ENCODE results near the gene TMEM170B. TPM values are rescaled to one million over a fixed set of nuclear protein-coding genes. Genes with fewer than 3 reads are reported as not detected.

Gene TMEM170B
- 3.5 and 3.7 TPM in 2 replicates for total RNA-seq
- long read RNA-seq, partial matches to known transcripts = 0 of 2 reads
- long read RNA-seq, other reads (novel, unspliced or antisense) = 2 of 2 reads

- peak; percentile 97 for DNase-seq (ENCODE audit: extremely low spot score, unreplicated experiment)
- peak within 1 kb of the TSS; percentile 44 for H3K27ac Mint-ChIP-seq (ENCODE audit: unreplicated experiment)
- no peaks in the 10 kb centered on the region for H3K36me3 Mint-ChIP-seq (ENCODE audit: unreplicated experiment)
- H3K4me3 Mint-ChIP-seq (ENCODE audit: unreplicated experiment) = peak within 1 kb of the TSS; percentile 76
- no peaks in the 10 kb centered on the region for H3K9me3 Mint-ChIP-seq (ENCODE audit: unreplicated experiment)
- H3K4me1 Mint-ChIP-seq (ENCODE audit: unreplicated experiment) = peaks cover 8% of the 10 kb centered on the region
- TF ChIP-seq CTCF (IDR thresholded peaks at IDR 0.05) = no peak
- H3K27me3 Mint-ChIP-seq (ENCODE audit: unreplicated experiment) = peaks cover 25% of the 10 kb centered on the region
Measured at GRCh38 chr6:11537229-11538051, at the start of gene TMEM170B. Gene TMEM170B (plus strand): TSS chr6:11537749. CDS start chr6:11538278, 529 bp downstream.

GRCh38 chr6:11490996-11491395, 46.6 kb upstream of the TMEM170B start:
- no peak overlapping the region for H3K27ac Mint-ChIP-seq (ENCODE audit: unreplicated experiment)
- no peaks in the 10 kb centered on the region for H3K36me3 Mint-ChIP-seq (ENCODE audit: unreplicated experiment)
- no peaks in the 10 kb centered on the region for H3K27me3 Mint-ChIP-seq (ENCODE audit: unreplicated experiment)
- no peak for DNase-seq (ENCODE audit: extremely low spot score, unreplicated experiment)
- peaks cover 4% of the 10 kb centered on the region for H3K4me1 Mint-ChIP-seq (ENCODE audit: unreplicated experiment)
- H3K4me3 Mint-ChIP-seq (ENCODE audit: unreplicated experiment) = no peak overlapping the region
- TF ChIP-seq CTCF (IDR thresholded peaks at IDR 0.05) = no peak
- no peaks in the 10 kb centered on the region for H3K9me3 Mint-ChIP-seq (ENCODE audit: unreplicated experiment)

GRCh38 chr6:11491596-11492463, 45.7 kb upstream of the TMEM170B start:
- Mint-ChIP-seq H3K9me3 (ENCODE audit: unreplicated experiment) (no peaks in the 10 kb centered on the region), H3K27ac (ENCODE audit: unreplicated experiment) (no peak overlapping the region), H3K36me3 (ENCODE audit: unreplicated experiment) (no peaks in the 10 kb centered on the region), H3K4me3 (ENCODE audit: unreplicated experiment) (no peak overlapping the region), H3K4me1 (ENCODE audit: unreplicated experiment) (peaks cover 10% of the 10 kb centered on the region), H3K27me3 (ENCODE audit: unreplicated experiment) (no peaks in the 10 kb centered on the region)
- no peak for TF ChIP-seq CTCF (IDR thresholded peaks at IDR 0.05)
- DNase-seq (ENCODE audit: extremely low spot score, unreplicated experiment) = no peak

GRCh38 chr6:11492464-11493290, 44.9 kb upstream of the TMEM170B start:
- no peak for DNase-seq (ENCODE audit: extremely low spot score, unreplicated experiment)
- Mint-ChIP-seq H3K36me3 (ENCODE audit: unreplicated experiment) (no peaks in the 10 kb centered on the region), H3K27me3 (ENCODE audit: unreplicated experiment) (no peaks in the 10 kb centered on the region), H3K4me1 (ENCODE audit: unreplicated experiment) (peaks cover 10% of the 10 kb centered on the region), H3K4me3 (ENCODE audit: unreplicated experiment) (no peak overlapping the region), H3K9me3 (ENCODE audit: unreplicated experiment) (no peaks in the 10 kb centered on the region), H3K27ac (ENCODE audit: unreplicated experiment) (no peak overlapping the region)
- TF ChIP-seq CTCF (IDR thresholded peaks at IDR 0.05) = no peak

Data from osteocyte (in vitro differentiated cells).